Breast epithelium (tissue), 3 donors: ENCODE measurements around the gene LIN7C.

Experiments used
- CTCF ChIP-seq, 3 donors: fragments of 450-650 bp; IDR thresholded peaks; one replicate each; pipeline ENCODE4 v1.5.1; 2016 to 2017; ENCODE audit warnings: antibody characterized with exemption in 3 of 3, mild to moderate bottlenecking in 3 of 3, moderate library complexity in 3 of 3
- POLR2A ChIP-seq: fragments of 450-650 bp; IDR thresholded peaks from one replicate; pipeline ENCODE4 v1.6.1; 2016; ENCODE audit warnings: antibody characterized with exemption, mild to moderate bottlenecking, moderate library complexity

GRCh38 chr11:27487706-27488105, 18.9 kb downstream of the LIN7C start:
- TF ChIP-seq CTCF (IDR thresholded peaks at IDR 0.05), result no peak
- TF ChIP-seq POLR2A, result no peak
